NCI-H345 (cell line): ENCODE results near the gene STIMATE.

Source experiments
- DNase-seq: peaks from one replicate; lab custom pipeline; 2025; lab: John Stamatoyannopoulos, UW

Gene STIMATE

GRCh38 chr3:52791366-52791765 lies 106.0 kb downstream of the STIMATE start:
- no peak for DNase-seq

GRCh38 chr3:52790741-52791140 lies 106.6 kb downstream of the STIMATE start:
- DNase-seq = no peak

GRCh38 chr3:52790337-52790736 lies 107.0 kb downstream of the STIMATE start:
- no peak for DNase-seq

- DNase-seq = no peak
Observed at GRCh38 chr3:52789746-52790040, 107.7 kb downstream of the STIMATE start.

- no peak for DNase-seq
Observed at GRCh38 chr3:52788890-52789745, 108.2 kb downstream of the STIMATE start.

- DNase-seq = no peak
Observed at GRCh38 chr3:52787672-52788625, 109.4 kb downstream of the STIMATE start.

GRCh38 chr3:52787246-52787645 lies 110.1 kb downstream of the STIMATE start:
- DNase-seq = no peak
